CD4-positive, alpha-beta T cell treated with Interleukin-2 at 100 ng/mL for 4 hours (primary cell): ENCODE results near the gene CHRNG.
"Not testable (repeated sequence)": the region's sequence is repeated elsewhere in the genome, so short reads cannot be mapped to it uniquely, and the experiment has no call there.

Experiments used
- DNase-seq: peaks from one replicate; pipeline ENCODE4 v3.0.0-alpha.2; 2020; ENCODE audit warnings: low spot score

Gene CHRNG

GRCh38 chr2:232527905-232528470, 11.5 kb upstream of the CHRNG start:
- DNase-seq: no peak

- no peak for DNase-seq
Observed at GRCh38 chr2:232528746-232529460, 10.6 kb upstream of the CHRNG start.

- no peak for DNase-seq
Observed at GRCh38 chr2:232529806-232530547, 9.5 kb upstream of the CHRNG start.

- no peak for DNase-seq
Observed at GRCh38 chr2:232530626-232531260, 8.7 kb upstream of the CHRNG start.

GRCh38 chr2:232532419-232532818, 7.1 kb upstream of the CHRNG start:
- DNase-seq: no peak

GRCh38 chr2:232532821-232533220, 6.7 kb upstream of the CHRNG start:
- not testable (repeated sequence) for DNase-seq

- DNase-seq: no peak
Observed at GRCh38 chr2:232533944-232534710, 5.4 kb upstream of the CHRNG start.

- DNase-seq: no peak
Observed at GRCh38 chr2:232534940-232535651, 4.4 kb upstream of the CHRNG start.

GRCh38 chr2:232535761-232536530, 3.5 kb upstream of the CHRNG start:
- DNase-seq: no peak

GRCh38 chr2:232537079-232537478, 2.4 kb upstream of the CHRNG start:
- no peak for DNase-seq

- DNase-seq: no peak
Observed at GRCh38 chr2:232537499-232537898, 2.0 kb upstream of the CHRNG start.

- no peak for DNase-seq
Observed at GRCh38 chr2:232538671-232539070, 821 bp upstream of the CHRNG start.

GRCh38 chr2:232540441-232541041, 1.0 kb downstream of the CHRNG start:
- no peak for DNase-seq

- DNase-seq: no peak
Observed at GRCh38 chr2:232541195-232541960, 1.9 kb downstream of the CHRNG start.

GRCh38 chr2:232541961-232542714, 2.6 kb downstream of the CHRNG start:
- no peak for DNase-seq

- no peak for DNase-seq
Observed at GRCh38 chr2:232542715-232543467, 3.4 kb downstream of the CHRNG start.

- no peak for DNase-seq
Observed at GRCh38 chr2:232543491-232543890, 4.0 kb downstream of the CHRNG start.
